ENCODE measurements around the gene SRGAP3. TPM values are rescaled to one million over a fixed set of nuclear protein-coding genes. Genes with fewer than 3 reads are reported as not detected.

SRGAP3 gene
- total RNA-seq, 4 donors from 2014 or later: 14.7 to 58.9 (median 18.7) TPM

DNA sequence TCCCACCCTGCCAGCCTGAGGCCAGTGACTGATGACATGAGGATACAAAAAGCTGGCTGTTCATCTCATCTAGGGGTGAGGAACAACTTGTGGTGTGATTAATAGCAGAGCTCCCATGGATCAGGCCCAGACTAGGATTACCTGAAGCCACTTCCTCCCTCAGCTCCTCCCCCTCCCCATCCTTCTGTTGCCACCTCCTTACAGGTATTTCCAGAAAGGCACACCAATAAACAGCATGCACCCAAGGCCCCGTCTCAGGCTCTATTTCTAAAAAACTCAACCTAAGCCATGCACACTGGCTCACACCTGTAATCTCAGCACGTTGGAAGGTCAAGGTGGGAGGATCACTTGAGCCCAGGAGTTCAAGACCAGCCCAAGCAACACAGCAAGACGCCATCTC lies 54.1 kb downstream of the SRGAP3 start:
- intact Hi-C loops (cut with DNase I): no loop called here
- TF ChIP-seq POLR2A (IDR thresholded peaks at IDR 0.05): no peak
- TF ChIP-seq, protein P1, sequence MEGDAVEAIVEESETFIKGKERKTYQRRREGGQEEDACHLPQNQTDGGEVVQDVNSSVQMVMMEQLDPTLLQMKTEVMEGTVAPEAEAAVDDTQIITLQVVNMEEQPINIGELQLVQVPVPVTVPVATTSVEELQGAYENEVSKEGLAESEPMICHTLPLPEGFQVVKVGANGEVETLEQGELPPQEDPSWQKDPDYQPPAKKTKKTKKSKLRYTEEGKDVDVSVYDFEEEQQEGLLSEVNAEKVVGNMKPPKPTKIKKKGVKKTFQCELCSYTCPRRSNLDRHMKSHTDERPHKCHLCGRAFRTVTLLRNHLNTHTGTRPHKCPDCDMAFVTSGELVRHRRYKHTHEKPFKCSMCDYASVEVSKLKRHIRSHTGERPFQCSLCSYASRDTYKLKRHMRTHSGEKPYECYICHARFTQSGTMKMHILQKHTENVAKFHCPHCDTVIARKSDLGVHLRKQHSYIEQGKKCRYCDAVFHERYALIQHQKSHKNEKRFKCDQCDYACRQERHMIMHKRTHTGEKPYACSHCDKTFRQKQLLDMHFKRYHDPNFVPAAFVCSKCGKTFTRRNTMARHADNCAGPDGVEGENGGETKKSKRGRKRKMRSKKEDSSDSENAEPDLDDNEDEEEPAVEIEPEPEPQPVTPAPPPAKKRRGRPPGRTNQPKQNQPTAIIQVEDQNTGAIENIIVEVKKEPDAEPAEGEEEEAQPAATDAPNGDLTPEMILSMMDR (IDR thresholded peaks at IDR 0.05): no peak
- Histone ChIP-seq H3K4me3 (replicated peaks in 1 of 3) (no peak overlapping the region), H3K27ac (no peak overlapping the region), H3K36me3 (no peaks in the 10 kb centered on the region), H3K4me1 (peaks cover 0 to 5% of the 10 kb centered on the region in 2 donors), H3K9me3 (no peaks in the 10 kb centered on the region), H3K27me3 (no peaks in the 10 kb centered on the region)
- 95 to 100% methylated on average over 3 of the region's 3 CpGs for WGBS, 2 donors
- no peak for DNase-seq

DNA sequence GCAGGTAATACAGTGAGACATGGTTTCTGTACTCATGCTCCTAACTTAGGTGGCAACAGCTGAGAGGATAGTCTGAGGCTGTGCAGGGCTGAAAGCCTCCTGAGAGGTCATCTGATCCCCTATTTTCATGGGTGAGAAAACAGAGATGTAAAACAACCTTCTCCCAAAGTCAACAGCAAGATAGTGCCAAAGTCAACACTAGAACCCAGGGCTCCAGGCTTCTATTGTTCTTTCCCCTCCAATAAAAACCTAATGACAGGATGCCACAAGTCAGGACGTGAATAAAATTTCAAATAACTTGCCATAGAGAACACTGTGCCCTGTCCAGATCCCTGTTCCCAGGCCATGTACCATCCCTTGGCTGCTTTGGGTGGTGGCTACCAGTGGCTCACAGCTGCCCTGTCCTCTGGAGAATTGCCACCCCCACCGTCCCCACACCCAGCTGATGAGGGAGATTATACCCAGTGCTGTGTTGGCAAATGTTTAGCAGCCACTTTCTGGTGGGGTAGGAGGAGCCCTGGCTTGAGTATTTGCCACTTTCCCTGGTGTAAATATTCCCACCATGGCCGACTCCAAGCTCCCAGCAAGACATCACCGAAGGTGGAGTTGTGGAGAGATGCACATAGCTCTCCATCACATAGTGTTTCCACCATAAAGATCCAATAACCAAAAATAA lies 54.8 kb downstream of the SRGAP3 start:
- Histone ChIP-seq H3K4me1 (peaks cover 0 to 5% of the 10 kb centered on the region in 2 donors), H3K4me3 (replicated peaks in 1 of 3) (no peak overlapping the region), H3K9me3 (no peaks in the 10 kb centered on the region), H3K27me3 (no peaks in the 10 kb centered on the region), H3K27ac (no peak overlapping the region), H3K36me3 (no peaks in the 10 kb centered on the region)
- intact Hi-C loops (cut with DNase I): no loop called here
- DNase-seq: no peak
- 81 to 90% methylated on average over 3 to 4 of the region's 4 CpGs for WGBS, 2 donors
- TF ChIP-seq, protein P1 (IDR thresholded peaks at IDR 0.05): no peak
- TF ChIP-seq POLR2A (IDR thresholded peaks at IDR 0.05): no peak

DNA sequence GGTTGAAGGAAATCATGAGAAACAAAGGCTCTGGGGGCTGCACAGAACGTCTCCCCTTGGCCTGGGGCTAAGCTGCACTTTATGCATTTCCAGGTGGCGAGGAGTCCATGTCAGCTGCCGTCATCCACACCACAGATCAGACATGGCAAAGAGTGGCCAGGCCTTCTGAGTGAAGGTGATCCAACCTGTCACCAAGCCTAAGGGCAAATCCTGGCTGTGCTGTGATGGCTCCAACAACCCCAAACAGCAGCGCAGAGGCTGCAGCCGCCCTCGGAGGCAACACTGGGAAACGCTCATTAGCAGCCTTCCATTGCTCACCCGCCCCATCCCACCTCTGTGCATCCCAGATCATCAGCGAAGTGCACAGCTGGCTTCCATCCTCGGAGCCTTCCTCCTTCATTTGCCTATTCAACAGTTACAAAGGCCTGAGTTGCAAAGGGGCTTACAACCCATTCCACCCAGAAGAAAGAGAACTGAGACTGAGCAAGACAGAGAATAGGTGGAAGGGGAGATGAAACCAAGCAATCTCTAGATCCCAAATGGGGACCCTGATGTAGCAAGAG lies 55.7 kb downstream of the SRGAP3 start:
- no peaks in the 10 kb centered on the region for H3K9me3 ChIP-seq
- 90 to 92% methylated on average over 9 to 10 of the region's 10 CpGs for WGBS, 2 donors
- DNase-seq: no peak

DNA sequence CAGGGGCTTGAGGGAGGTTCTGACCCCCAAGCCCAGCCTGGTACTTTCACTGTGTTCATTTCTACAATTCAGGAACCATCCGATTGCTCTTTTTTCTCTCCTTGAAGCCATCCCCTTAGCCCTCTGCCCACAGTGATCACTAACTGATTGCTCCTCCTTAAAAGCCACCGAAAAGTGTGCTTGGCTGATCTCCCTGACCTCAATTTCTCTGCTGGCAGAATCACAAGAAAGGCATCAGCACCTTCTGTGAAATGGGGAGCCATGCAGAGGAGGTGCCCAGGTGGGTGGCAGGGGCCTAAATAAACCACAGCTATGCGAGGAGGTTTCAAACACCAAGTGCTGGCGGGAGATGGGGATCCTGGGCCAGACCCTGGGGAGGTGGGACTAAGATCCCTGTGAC lies 56.2 kb downstream of the SRGAP3 start:
- no peak overlapping the region for H3K4me3 ChIP-seq (replicated peaks in 1 of 3)
- H3K4me1 ChIP-seq: peaks cover 0 to 5% of the 10 kb centered on the region in 2 donors
- intact Hi-C loops (cut with DNase I): no loop called here
- no peaks in the 10 kb centered on the region for H3K27me3 ChIP-seq
- H3K9me3 ChIP-seq: no peaks in the 10 kb centered on the region
- TF ChIP-seq, protein P1 (IDR thresholded peaks at IDR 0.05): no peak
- no peak for TF ChIP-seq POLR2A (IDR thresholded peaks at IDR 0.05)
- no peaks in the 10 kb centered on the region for H3K36me3 ChIP-seq
- no peak overlapping the region for H3K27ac ChIP-seq
- no peak for DNase-seq
- 93 to 94% methylated on average over 4 of the region's 4 CpGs for WGBS, 2 donors

More for the DNA sequence above, 55.7 kb downstream of the SRGAP3 start:
- TF ChIP-seq, protein P1 (IDR thresholded peaks at IDR 0.05): no peak
- no peak for TF ChIP-seq POLR2A (IDR thresholded peaks at IDR 0.05)
- H3K36me3 ChIP-seq: no peaks in the 10 kb centered on the region
- no peak overlapping the region for H3K4me3 ChIP-seq (replicated peaks in 1 of 3)
- no peak overlapping the region for H3K27ac ChIP-seq
- intact Hi-C loops (cut with DNase I): no loop called here
- peaks cover 0 to 5% of the 10 kb centered on the region in 2 donors for H3K4me1 ChIP-seq
- H3K27me3 ChIP-seq: no peaks in the 10 kb centered on the region

DNA sequence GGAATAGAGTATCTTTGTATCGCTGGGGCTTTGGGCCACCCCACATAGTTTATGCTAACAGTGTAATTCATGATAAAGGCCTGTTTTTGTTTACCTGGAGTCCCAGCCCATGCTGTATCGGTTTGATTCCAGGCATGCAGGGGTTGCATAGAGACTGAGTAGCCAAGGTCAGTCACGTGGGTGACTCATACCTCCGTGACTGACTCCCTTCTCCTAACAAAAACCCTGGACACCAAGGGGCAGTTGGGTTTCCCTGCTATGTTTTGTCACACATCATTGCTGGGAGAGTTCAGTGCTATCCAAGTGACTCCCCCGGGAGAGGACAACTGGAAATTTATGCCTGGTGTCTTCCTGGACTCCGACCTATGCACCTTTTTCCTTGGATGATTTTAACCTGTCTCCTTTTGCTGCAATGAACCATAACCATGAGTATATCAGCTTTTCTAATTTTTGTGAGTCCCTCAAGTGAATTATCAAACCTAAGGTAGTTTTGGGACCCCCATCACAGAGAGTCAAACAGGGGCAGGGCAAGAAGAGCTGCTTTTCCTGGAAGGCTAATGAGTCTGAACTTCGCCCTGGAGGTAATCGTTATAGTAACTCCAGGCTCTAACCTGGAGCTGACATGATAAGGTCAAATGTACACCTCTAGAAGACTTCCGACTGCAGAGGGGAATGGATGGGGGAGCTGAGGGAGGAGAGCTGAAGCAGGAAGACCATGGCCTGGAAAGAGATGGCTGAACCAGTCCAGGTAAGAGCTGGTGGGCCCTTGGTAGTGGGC lies 57.0 kb downstream of the SRGAP3 start:
- Histone ChIP-seq H3K4me3 (replicated peaks in 1 of 3) (no peak overlapping the region), H3K9me3 (no peaks in the 10 kb centered on the region), H3K36me3 (no peaks in the 10 kb centered on the region), H3K27ac (no peak overlapping the region), H3K27me3 (no peaks in the 10 kb centered on the region), H3K4me1 (peaks cover 0 to 5% of the 10 kb centered on the region in 2 donors)
- no peak for DNase-seq
- intact Hi-C loops (cut with DNase I): no loop called here
- 86 to 89% methylated on average over 9 of the region's 9 CpGs for WGBS, 2 donors
- no peak for TF ChIP-seq POLR2A (IDR thresholded peaks at IDR 0.05)
- TF ChIP-seq, protein P1 (IDR thresholded peaks at IDR 0.05): no peak
